Panc1 (cell line): ENCODE data around the gene EPHA8. TPM values are rescaled to one million over a fixed set of nuclear protein-coding genes. Genes with fewer than 3 reads are reported as not detected.

Source experiments
- ATAC-seq: fragments of 200-7000 bp; cut with Tn5 transposase; 2 replicates; pipeline ENCODE4 v1.9.1; 2020; ENCODE audit warnings: mild to moderate bottlenecking, moderate library complexity
- BruUV-seq: library from RNA; stranded (reverse); fragments of 400-500 nt; replicated peaks from 2 replicates; lab custom pipeline; 2021; lab: Mats Ljungman, UMichigan
- CTCF ChIA-PET: fragments of 300-600 bp; sonication (Branson Sonifier 250); formaldehyde crosslinking; loops from one replicate; lab custom pipeline; 2022; ENCODE audit warnings: antibody characterized with exemption; lab: Charles Lee
- POLR2A ChIA-PET: fragments of 300-600 bp; sonication (Branson Sonifier 250); formaldehyde crosslinking; loops from one replicate; lab custom pipeline; 2022; ENCODE audit warnings: antibody characterized with exemption; lab: Charles Lee
- DNase-seq: peaks from one replicate; pipeline ENCODE4 v3.0.0-alpha.2; 2010; ENCODE audit warnings: low read depth, low spot score
- H3K27ac ChIP-seq: 2 replicates; pipeline ENCODE4 v1.5.1; 2011; ENCODE audit warnings: mild to moderate bottlenecking, low read length, inconsistent platforms
- H3K27me3 ChIP-seq: fragments of 200-500 bp; sonication (Bioruptor generic); 2 replicates; pipeline ENCODE4 v1.6.0; 2014; ENCODE audit warnings: low read length, inconsistent platforms; ENCODE audit not compliant: control insufficient read depth, insufficient read depth
- H3K36me3 ChIP-seq: fragments of 200-500 bp; sonication (Bioruptor generic); 2 replicates; pipeline ENCODE4 v1.5.1; 2014; ENCODE audit warnings: inconsistent platforms, mild to moderate bottlenecking, low read length, moderate library complexity; ENCODE audit not compliant: control insufficient read depth, insufficient read depth
- H3K4me1 ChIP-seq: 2 replicates; pipeline ENCODE4 v1.5.1; 2011; ENCODE audit warnings: inconsistent platforms, mild to moderate bottlenecking, low read length, moderate library complexity; ENCODE audit not compliant: control insufficient read depth, insufficient read depth
- H3K4me3 ChIP-seq, 2 experiments: 2 replicates each; pipeline ENCODE4 v1.5.1; 2011 to 2012; ENCODE audit warnings: low read depth in 2 of 2, low read length in 2 of 2, mild to moderate bottlenecking in 2 of 2, inconsistent platforms in 1 of 2, moderate library complexity in 1 of 2
- H3K9me3 ChIP-seq: fragments of 200-500 bp; sonication (Bioruptor generic); 2 replicates; pipeline ENCODE4 v1.5.1; 2014; ENCODE audit warnings: low read depth, mild to moderate bottlenecking, inconsistent platforms, low read length, moderate library complexity; ENCODE audit not compliant: control insufficient read depth, insufficient read depth
- CTCF ChIP-seq: fragments of 450-650 bp; IDR thresholded peaks from 2 replicates; pipeline ENCODE4 v1.5.1; 2017; ENCODE audit warnings: mild to moderate bottlenecking
- POLR2AphosphoS5 ChIP-seq: IDR thresholded peaks from 2 replicates; pipeline ENCODE4 v1.6.1; 2012; ENCODE audit warnings: mild to moderate bottlenecking, low read depth, low read length, moderate library complexity
- REST ChIP-seq, 2 experiments: IDR thresholded peaks; 2 replicates each; pipeline ENCODE4 v1.6.1; 2011 to 2012; ENCODE audit warnings: low read depth in 2 of 2, control low read depth in 1 of 2, low read length in 1 of 2, mild to moderate bottlenecking in 1 of 2, moderate library complexity in 1 of 2; ENCODE audit not compliant: insufficient read depth in 1 of 2
- SIN3A ChIP-seq: IDR thresholded peaks from 2 replicates; pipeline ENCODE4 v1.6.1; 2012; ENCODE audit warnings: low read depth, mild to moderate bottlenecking, low read length, moderate library complexity, borderline replicate concordance; ENCODE audit not compliant: insufficient read depth
- TCF7L2 ChIP-seq: IDR thresholded peaks from 2 replicates; pipeline ENCODE4 v1.6.1; 2011; ENCODE audit warnings: mild to moderate bottlenecking, low read depth, low read length, inconsistent platforms
- in situ Hi-C: cut with HindIII; loops from 2 replicates; pipeline ENCODE4 v1.10.0; 2016; ENCODE audit warnings: low sequenced_read_pairs, low pct_unique_long_range_greater_than_20kb
- intact Hi-C: fragments of 100-400 bp; cut with micrococcal nuclease; formaldehyde crosslinking; loops from one replicate; pipeline ENCODE4 v1.10.0; 2022; ENCODE audit not compliant: unreplicated experiment
- total RNA-seq: library from RNA; stranded (reverse); gene quantifications from one replicate; pipeline ENCODE4 v1.2.1, GENCODE V29; 2021; ENCODE audit not compliant: unreplicated experiment

Gene EPHA8
- total RNA-seq, 1 experiment from 2014 or later = not detected

GRCh38 chr1:22517956-22518355, 45.3 kb upstream of the EPHA8 start:
- POLR2A ChIA-PET = no interaction called here
- no peak for TF ChIP-seq SIN3A
- TF ChIP-seq CTCF = no peak
- TF ChIP-seq REST (IDR thresholded peaks at IDR 0.05; ENCODE audit: insufficient read depth in 1 of 2, low read depth in 2 of 2, low read length in 1 of 2) = no peak
- no peak for TF ChIP-seq POLR2AphosphoS5
- TF ChIP-seq TCF7L2 = no peak
- no peak for DNase-seq
- no TSS peak for BruUV-seq
- Histone ChIP-seq H3K4me3 (no peak overlapping the region), H3K9me3 (no peaks in the 10 kb centered on the region), H3K36me3 (peaks cover 21% of the 10 kb centered on the region), H3K27ac (no peak overlapping the region), H3K27me3 (no peaks in the 10 kb centered on the region), H3K4me1 (no peaks in the 10 kb centered on the region)
- CTCF ChIA-PET = no interaction called here
- intact Hi-C loops = no loop called here
- no peak for ATAC-seq
- in situ Hi-C loops = no loop called here

- H3K27me3 ChIP-seq = no peaks in the 10 kb centered on the region
- no peak overlapping the region for H3K27ac ChIP-seq
- DNase-seq (no peak), ATAC-seq (no peak)
- POLR2A ChIA-PET = no interaction called here
- TF ChIP-seq TCF7L2 (no peak), SIN3A (no peak), CTCF (no peak), POLR2AphosphoS5 (no peak), REST (IDR thresholded peaks at IDR 0.05; ENCODE audit: insufficient read depth in 1 of 2, low read depth in 2 of 2, low read length in 1 of 2) (no peak)
- no peaks in the 10 kb centered on the region for H3K4me1 ChIP-seq
- BruUV-seq = no TSS peak
- H3K4me3 ChIP-seq = no peak overlapping the region
- intact Hi-C loops (no loop called here), in situ Hi-C loops (no loop called here)
- H3K36me3 ChIP-seq = peaks cover 18% of the 10 kb centered on the region
- CTCF ChIA-PET = no interaction called here
- H3K9me3 ChIP-seq = no peaks in the 10 kb centered on the region
Observed at GRCh38 chr1:22518379-22518778, 44.9 kb upstream of the EPHA8 start.
